ENCODE data around the gene CDK5RAP1.
"Not testable (repeated sequence)": the region's sequence is repeated elsewhere in the genome, so short reads cannot be mapped to it uniquely, and the experiment has no call there.

The CDK5RAP1 gene

DNA sequence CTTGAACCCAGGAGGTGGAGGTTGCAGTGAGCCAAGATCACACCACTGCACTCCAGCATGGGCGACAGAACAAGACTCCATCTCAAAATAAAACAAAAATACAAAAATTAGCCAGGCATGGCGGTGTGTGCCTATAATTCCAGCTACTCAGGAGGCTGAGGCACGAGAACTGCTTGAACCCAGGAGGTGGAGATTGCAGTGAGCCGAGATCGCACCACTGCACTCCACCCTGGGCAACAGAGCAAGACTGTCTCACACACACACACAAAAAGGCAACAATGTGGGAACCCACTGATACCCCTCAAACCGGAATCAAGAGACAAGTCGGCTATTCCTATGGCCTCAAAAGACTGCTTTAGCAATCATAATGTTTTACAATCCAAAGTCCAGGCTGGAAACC, 39.2 kb upstream of the CDK5RAP1 start:
- H3K9me3 ChIP-seq (ENCODE audit: control insufficient read depth, low read length); H3K27ac ChIP-seq (ENCODE audit: low read depth, low read length, severe bottlenecking); H3K4me3 ChIP-seq (ENCODE audit: extremely low read depth, insufficient read depth, low read length, poor library complexity, severe bottlenecking); H3K4me1 ChIP-seq (ENCODE audit: control insufficient read depth, insufficient read depth, low read length, poor library complexity, severe bottlenecking); H3K36me3 ChIP-seq (ENCODE audit: control insufficient read depth, insufficient read depth, low read length): not testable (repeated sequence)
- 97% methylated on average over 6 to 7 of the region's 7 CpGs for WGBS, 2 experiments (ENCODE audit: insufficient coverage in 2 of 2)

GRCh38 chr20:33438481-33438880, 37.2 kb upstream of the CDK5RAP1 start:
- Histone ChIP-seq H3K36me3 (ENCODE audit: control insufficient read depth, insufficient read depth, low read length) (no peaks in the 10 kb centered on the region), H3K9me3 (ENCODE audit: control insufficient read depth, low read length) (no peaks in the 10 kb centered on the region), H3K4me3 (ENCODE audit: extremely low read depth, insufficient read depth, low read length, poor library complexity, severe bottlenecking) (no peak overlapping the region), H3K4me1 (ENCODE audit: control insufficient read depth, insufficient read depth, low read length, poor library complexity, severe bottlenecking) (no peaks in the 10 kb centered on the region), H3K27ac (ENCODE audit: low read depth, low read length, severe bottlenecking) (no peak overlapping the region)
- WGBS, 2 experiments (ENCODE audit: insufficient coverage in 2 of 2) = 100% methylated on average over 2 of the region's 2 CpGs; no CpG with 5 or more reads in 1 of the 2 experiments

GRCh38 chr20:33437141-33437911, 36.0 kb upstream of the CDK5RAP1 start:
- Histone ChIP-seq H3K9me3 (ENCODE audit: control insufficient read depth, low read length) (no peaks in the 10 kb centered on the region), H3K27ac (ENCODE audit: low read depth, low read length, severe bottlenecking) (no peak overlapping the region), H3K4me1 (ENCODE audit: control insufficient read depth, insufficient read depth, low read length, poor library complexity, severe bottlenecking) (no peaks in the 10 kb centered on the region), H3K4me3 (ENCODE audit: extremely low read depth, insufficient read depth, low read length, poor library complexity, severe bottlenecking) (no peak overlapping the region), H3K36me3 (ENCODE audit: control insufficient read depth, insufficient read depth, low read length) (no peaks in the 10 kb centered on the region)
- 90 to 96% methylated on average over 5 to 8 of the region's 12 CpGs for WGBS, 2 experiments (ENCODE audit: insufficient coverage in 2 of 2)

DNA sequence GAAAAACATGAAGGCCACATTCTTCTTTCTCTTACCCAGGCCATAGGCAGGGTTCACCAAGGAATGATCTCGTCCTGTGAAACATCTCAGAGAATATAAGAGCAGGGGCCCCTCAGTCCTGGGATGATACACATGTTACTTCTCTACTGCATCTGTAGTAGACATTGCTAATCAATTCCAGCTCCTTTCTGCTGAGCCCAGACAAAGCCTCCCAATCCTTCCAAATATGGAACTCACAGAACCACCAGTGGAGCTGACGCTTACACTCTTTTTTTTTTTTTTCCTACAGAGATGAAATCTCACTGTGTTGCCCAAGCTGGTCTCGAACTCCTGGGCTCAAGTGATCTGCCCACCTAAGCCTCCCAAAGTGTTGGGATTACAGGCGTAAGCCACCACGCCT, 33.1 kb upstream of the CDK5RAP1 start:
- no peaks in the 10 kb centered on the region for H3K36me3 ChIP-seq (ENCODE audit: control insufficient read depth, insufficient read depth, low read length)
- H3K4me3 ChIP-seq (ENCODE audit: extremely low read depth, insufficient read depth, low read length, poor library complexity, severe bottlenecking) = no peak overlapping the region
- no peak overlapping the region for H3K27ac ChIP-seq (ENCODE audit: low read depth, low read length, severe bottlenecking)
- H3K9me3 ChIP-seq (ENCODE audit: control insufficient read depth, low read length) = no peaks in the 10 kb centered on the region
- WGBS, 2 experiments (ENCODE audit: insufficient coverage in 2 of 2) = 87 to 91% methylated on average over 5 of the region's 5 CpGs
- no peaks in the 10 kb centered on the region for H3K4me1 ChIP-seq (ENCODE audit: control insufficient read depth, insufficient read depth, low read length, poor library complexity, severe bottlenecking)

DNA sequence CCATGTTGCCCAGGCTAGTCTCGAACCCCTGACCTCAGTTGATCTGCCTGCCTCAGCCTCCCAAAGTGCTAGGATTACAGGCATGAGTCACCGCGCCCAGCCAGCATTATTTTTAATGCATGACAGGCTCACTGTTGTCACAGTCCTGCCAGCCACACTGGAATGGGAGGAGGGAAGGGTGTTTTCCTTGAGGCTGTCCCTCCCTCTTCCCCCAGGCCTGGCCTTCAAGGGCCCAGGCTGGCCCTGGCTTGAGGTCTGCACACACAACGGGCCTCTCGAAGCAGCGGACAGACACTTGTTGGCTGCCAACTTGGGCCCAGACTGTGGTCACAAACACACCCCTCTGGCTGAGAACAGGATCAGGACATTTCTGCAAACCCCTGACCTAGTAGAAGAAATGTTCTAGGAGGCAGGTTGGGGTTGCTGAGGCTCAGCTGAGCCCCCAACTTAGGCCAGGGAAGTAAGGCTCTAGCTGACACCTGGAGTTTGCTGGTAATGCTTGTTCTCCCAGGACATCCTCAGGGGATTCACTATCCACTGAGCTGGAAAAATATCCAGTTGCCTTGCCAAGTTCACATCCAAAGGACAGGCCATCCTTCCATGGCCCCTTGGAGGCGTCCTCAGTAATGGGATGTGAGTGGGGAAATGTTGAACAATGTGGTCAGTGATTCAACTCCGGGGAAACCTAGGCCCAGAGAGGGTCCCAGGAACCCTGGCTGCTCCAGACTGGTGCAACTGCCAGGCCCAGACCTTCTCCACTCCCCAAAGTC, 32.3 kb upstream of the CDK5RAP1 start:
- whole genome bisulfite sequencing, 2 experiments (ENCODE audit: insufficient coverage in 2 of 2) = 83 to 98% methylated on average over 5 of the region's 8 CpGs
- Histone ChIP-seq H3K9me3 (ENCODE audit: control insufficient read depth, low read length) (no peaks in the 10 kb centered on the region), H3K36me3 (ENCODE audit: control insufficient read depth, insufficient read depth, low read length) (no peaks in the 10 kb centered on the region), H3K4me1 (ENCODE audit: control insufficient read depth, insufficient read depth, low read length, poor library complexity, severe bottlenecking) (no peaks in the 10 kb centered on the region), H3K27ac (ENCODE audit: low read depth, low read length, severe bottlenecking) (no peak overlapping the region), H3K4me3 (ENCODE audit: extremely low read depth, insufficient read depth, low read length, poor library complexity, severe bottlenecking) (no peak overlapping the region)

- Histone ChIP-seq H3K9me3 (ENCODE audit: control insufficient read depth, low read length) (no peaks in the 10 kb centered on the region), H3K36me3 (ENCODE audit: control insufficient read depth, insufficient read depth, low read length) (no peaks in the 10 kb centered on the region), H3K4me3 (ENCODE audit: extremely low read depth, insufficient read depth, low read length, poor library complexity, severe bottlenecking) (no peak overlapping the region), H3K4me1 (ENCODE audit: control insufficient read depth, insufficient read depth, low read length, poor library complexity, severe bottlenecking) (no peaks in the 10 kb centered on the region), H3K27ac (ENCODE audit: low read depth, low read length, severe bottlenecking) (no peak overlapping the region)
- 91 to 98% methylated on average over 4 to 5 of the region's 5 CpGs for WGBS, 2 experiments (ENCODE audit: insufficient coverage in 2 of 2)
Measured at GRCh38 chr20:33431797-33432381, 30.6 kb upstream of the CDK5RAP1 start.

- peaks cover 11% of the 10 kb centered on the region for H3K4me1 ChIP-seq (ENCODE audit: control insufficient read depth, insufficient read depth, low read length, poor library complexity, severe bottlenecking)
- not testable (repeated sequence) for H3K36me3 ChIP-seq (ENCODE audit: control insufficient read depth, insufficient read depth, low read length); H3K9me3 ChIP-seq (ENCODE audit: control insufficient read depth, low read length); H3K4me3 ChIP-seq (ENCODE audit: extremely low read depth, insufficient read depth, low read length, poor library complexity, severe bottlenecking); H3K27ac ChIP-seq (ENCODE audit: low read depth, low read length, severe bottlenecking)
- 88 to 99% methylated on average over 6 to 8 of the region's 11 CpGs for WGBS, 2 experiments (ENCODE audit: insufficient coverage in 2 of 2)
Measured at GRCh38 chr20:33423875-33424274, 22.6 kb upstream of the CDK5RAP1 start.

GRCh38 chr20:33423141-33423834, 22.0 kb upstream of the CDK5RAP1 start:
- H3K9me3 ChIP-seq (ENCODE audit: control insufficient read depth, low read length) = no peaks in the 10 kb centered on the region
- H3K27ac ChIP-seq (ENCODE audit: low read depth, low read length, severe bottlenecking) = peak overlapping the region; percentile 49
- 72 to 84% methylated on average over 6 of the region's 7 CpGs for WGBS, 2 experiments (ENCODE audit: insufficient coverage in 2 of 2)
- no peaks in the 10 kb centered on the region for H3K36me3 ChIP-seq (ENCODE audit: control insufficient read depth, insufficient read depth, low read length)
- H3K4me1 ChIP-seq (ENCODE audit: control insufficient read depth, insufficient read depth, low read length, poor library complexity, severe bottlenecking) = peaks cover 11% of the 10 kb centered on the region
- no peak overlapping the region for H3K4me3 ChIP-seq (ENCODE audit: extremely low read depth, insufficient read depth, low read length, poor library complexity, severe bottlenecking)

GRCh38 chr20:33419140-33419974, 18.0 kb upstream of the CDK5RAP1 start:
- Histone ChIP-seq H3K36me3 (ENCODE audit: control insufficient read depth, insufficient read depth, low read length) (peaks cover 2% of the 10 kb centered on the region), H3K9me3 (ENCODE audit: control insufficient read depth, low read length) (no peaks in the 10 kb centered on the region), H3K4me3 (ENCODE audit: extremely low read depth, insufficient read depth, low read length, poor library complexity, severe bottlenecking) (no peak overlapping the region), H3K27ac (ENCODE audit: low read depth, low read length, severe bottlenecking) (no peak overlapping the region), H3K4me1 (ENCODE audit: control insufficient read depth, insufficient read depth, low read length, poor library complexity, severe bottlenecking) (peaks cover 11% of the 10 kb centered on the region)
- WGBS, 2 experiments (ENCODE audit: insufficient coverage in 2 of 2) = 82 to 94% methylated on average over 2 to 5 of the region's 7 CpGs

DNA sequence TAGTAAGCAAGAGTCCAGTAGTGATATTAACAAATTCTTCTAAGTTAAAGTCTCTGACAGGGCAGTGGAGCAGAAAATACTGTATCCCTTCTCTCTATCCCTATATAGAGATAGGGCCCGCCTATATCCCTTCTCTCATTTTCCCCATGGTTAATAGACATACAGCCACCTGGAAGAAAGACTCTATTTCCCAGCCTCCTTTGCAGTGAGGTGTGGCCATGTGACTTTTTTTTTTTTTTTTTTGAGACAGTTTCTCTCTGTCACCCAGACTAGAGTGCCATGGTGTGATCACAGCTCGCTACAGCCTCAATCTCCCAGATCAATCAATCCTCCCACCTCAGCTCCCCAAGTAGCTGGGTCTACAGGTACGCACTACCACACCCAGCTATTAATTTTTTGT, 16.7 kb upstream of the CDK5RAP1 start:
- Histone ChIP-seq H3K4me3 (ENCODE audit: extremely low read depth, insufficient read depth, low read length, poor library complexity, severe bottlenecking) (no peak overlapping the region), H3K9me3 (ENCODE audit: control insufficient read depth, low read length) (no peaks in the 10 kb centered on the region), H3K36me3 (ENCODE audit: control insufficient read depth, insufficient read depth, low read length) (peaks cover 2% of the 10 kb centered on the region), H3K27ac (ENCODE audit: low read depth, low read length, severe bottlenecking) (no peak overlapping the region), H3K4me1 (ENCODE audit: control insufficient read depth, insufficient read depth, low read length, poor library complexity, severe bottlenecking) (peaks cover 6% of the 10 kb centered on the region)
- no CpG with 5 or more reads among the region's 3 CpGs for WGBS, 2 experiments (ENCODE audit: insufficient coverage in 2 of 2)
